ENCODE data around the gene ADO.

The ADO gene

GRCh38 chr10:62817766-62818425, 13.4 kb downstream of the ADO start:
- DNase-seq (ENCODE audit: extremely low read depth, low read depth): no peak

GRCh38 chr10:62818426-62819011, 14.0 kb downstream of the ADO start:
- DNase-seq (ENCODE audit: extremely low read depth, low read depth): no peak
- TF ChIP-seq CTCF (IDR thresholded peaks at IDR 0.05; ENCODE audit: low read depth, low read length, missing control alignments): no peak
- peak overlapping the region; percentile 49 for H3K4me3 ChIP-seq (replicated peaks; ENCODE audit: low read depth, low read length)

More at GRCh38 chr10:62817766-62818425, 13.4 kb downstream of the ADO start:
- peak overlapping the region; percentile 49 for H3K4me3 ChIP-seq (replicated peaks; ENCODE audit: low read depth, low read length)
- TF ChIP-seq CTCF (IDR thresholded peaks at IDR 0.05; ENCODE audit: low read depth, low read length, missing control alignments): peak; percentile 61

- H3K4me3 ChIP-seq (replicated peaks; ENCODE audit: low read depth, low read length): no peak overlapping the region
- DNase-seq (ENCODE audit: extremely low read depth, low read depth): no peak
- TF ChIP-seq CTCF (IDR thresholded peaks at IDR 0.05; ENCODE audit: low read depth, low read length, missing control alignments): no peak
Observed at GRCh38 chr10:62819141-62819920, 14.8 kb downstream of the ADO start.

- TF ChIP-seq CTCF (IDR thresholded peaks at IDR 0.05; ENCODE audit: low read depth, low read length, missing control alignments): no peak
- DNase-seq (ENCODE audit: extremely low read depth, low read depth): no peak
- H3K4me3 ChIP-seq (replicated peaks; ENCODE audit: low read depth, low read length): no peak overlapping the region
Observed at GRCh38 chr10:62820586-62820985, 16.1 kb downstream of the ADO start.

GRCh38 chr10:62826273-62826672, 21.8 kb downstream of the ADO start:
- H3K4me3 ChIP-seq (replicated peaks; ENCODE audit: low read depth, low read length): no peak overlapping the region
- no peak for DNase-seq (ENCODE audit: extremely low read depth, low read depth)
- TF ChIP-seq CTCF (IDR thresholded peaks at IDR 0.05; ENCODE audit: low read depth, low read length, missing control alignments): no peak

- no peak for TF ChIP-seq CTCF (IDR thresholded peaks at IDR 0.05; ENCODE audit: low read depth, low read length, missing control alignments)
- DNase-seq (ENCODE audit: extremely low read depth, low read depth): no peak
- no peak overlapping the region for H3K4me3 ChIP-seq (replicated peaks; ENCODE audit: low read depth, low read length)
Observed at GRCh38 chr10:62829622-62830021, 25.1 kb downstream of the ADO start.

Data from HFF-Myc (cell line).